Measurements from ENCODE around the gene CDR2L.

DNA sequence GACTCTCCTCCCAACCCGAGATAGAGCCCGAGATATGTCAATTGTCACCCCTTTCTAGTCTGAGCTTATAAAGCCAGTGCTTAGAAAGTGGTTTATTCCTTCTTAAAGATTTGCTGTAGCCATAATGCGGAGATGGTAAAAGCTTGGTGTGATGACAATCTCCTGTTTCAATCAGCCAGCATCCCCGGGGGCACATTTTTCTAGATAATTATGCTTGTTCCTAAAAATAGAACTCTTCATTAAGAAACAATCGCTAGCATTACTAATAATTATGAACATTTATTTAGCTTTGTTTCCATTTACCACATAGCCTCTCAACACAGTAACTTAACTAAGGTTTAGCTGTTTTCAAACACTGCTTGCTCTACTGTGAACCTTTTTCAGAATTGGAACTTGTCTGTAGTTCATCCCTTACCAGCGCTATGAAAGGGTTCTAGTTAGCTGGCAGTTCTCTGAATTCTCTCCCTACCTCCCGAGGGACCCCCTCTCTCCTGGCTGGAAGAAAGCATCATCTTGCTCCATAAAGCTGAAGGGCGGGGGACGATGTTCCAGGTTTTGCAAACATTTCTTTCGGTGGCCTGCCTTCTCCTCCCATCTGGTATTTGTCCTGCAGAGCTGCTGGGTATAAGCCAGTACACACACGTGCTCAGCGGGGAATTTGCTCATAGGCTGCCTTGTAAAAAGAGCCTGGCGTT is 24.1 kb downstream of the CDR2L start:
- TF ChIP-seq, protein P1, sequence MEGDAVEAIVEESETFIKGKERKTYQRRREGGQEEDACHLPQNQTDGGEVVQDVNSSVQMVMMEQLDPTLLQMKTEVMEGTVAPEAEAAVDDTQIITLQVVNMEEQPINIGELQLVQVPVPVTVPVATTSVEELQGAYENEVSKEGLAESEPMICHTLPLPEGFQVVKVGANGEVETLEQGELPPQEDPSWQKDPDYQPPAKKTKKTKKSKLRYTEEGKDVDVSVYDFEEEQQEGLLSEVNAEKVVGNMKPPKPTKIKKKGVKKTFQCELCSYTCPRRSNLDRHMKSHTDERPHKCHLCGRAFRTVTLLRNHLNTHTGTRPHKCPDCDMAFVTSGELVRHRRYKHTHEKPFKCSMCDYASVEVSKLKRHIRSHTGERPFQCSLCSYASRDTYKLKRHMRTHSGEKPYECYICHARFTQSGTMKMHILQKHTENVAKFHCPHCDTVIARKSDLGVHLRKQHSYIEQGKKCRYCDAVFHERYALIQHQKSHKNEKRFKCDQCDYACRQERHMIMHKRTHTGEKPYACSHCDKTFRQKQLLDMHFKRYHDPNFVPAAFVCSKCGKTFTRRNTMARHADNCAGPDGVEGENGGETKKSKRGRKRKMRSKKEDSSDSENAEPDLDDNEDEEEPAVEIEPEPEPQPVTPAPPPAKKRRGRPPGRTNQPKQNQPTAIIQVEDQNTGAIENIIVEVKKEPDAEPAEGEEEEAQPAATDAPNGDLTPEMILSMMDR (IDR thresholded peaks at IDR 0.05; ENCODE audit: low read length) = no peak
- TF ChIP-seq EZH2 (IDR thresholded peaks at IDR 0.05; ENCODE audit: borderline replicate concordance, low read length) = no peak

Data from OCI-LY1 (cell line).